Activated CD4-positive, alpha-beta T cell treated with anti-CD3 and anti-CD28 coated beads for 36 hours (primary cell): Measurements from ENCODE around the gene PAX3. TPM values are rescaled to one million over a fixed set of nuclear protein-coding genes. Genes with fewer than 3 reads are reported as not detected.

Experiments used
- ATAC-seq: fragments of 200-7000 bp; cut with Tn5 transposase; one replicate; pipeline ENCODE4 v1.10.0; 2021; ENCODE audit warnings: mild to moderate bottlenecking, moderate library complexity
- CTCF ChIA-PET: fragments of 350-600 bp; sonication (Branson Sonifier 250); formaldehyde crosslinking; loops from one replicate; lab custom pipeline; 2021; ENCODE audit warnings: antibody characterized with exemption; lab: Charles Lee
- POLR2A ChIA-PET: fragments of 350-600 bp; sonication (Branson Sonifier 250); formaldehyde crosslinking; loops from one replicate; lab custom pipeline; 2021; ENCODE audit warnings: antibody characterized with exemption, inconsistent platforms; lab: Charles Lee
- DNase-seq: peaks from one replicate; pipeline ENCODE4 v3.0.0-alpha.2; 2020
- H3K27ac Mint-ChIP-seq: one replicate; pipeline ENCODE4 v1.8.0; 2021; ENCODE audit warnings: mixed read lengths
- H3K27me3 Mint-ChIP-seq: one replicate; pipeline ENCODE4 v1.8.0; 2021; ENCODE audit warnings: mixed read lengths
- H3K36me3 Mint-ChIP-seq: one replicate; pipeline ENCODE4 v1.8.0; 2021; ENCODE audit warnings: low read depth, mixed read lengths
- H3K4me1 Mint-ChIP-seq: one replicate; pipeline ENCODE4 v1.8.0; 2021; ENCODE audit warnings: mixed read lengths
- H3K4me3 Mint-ChIP-seq: one replicate; pipeline ENCODE4 v1.8.0; 2021; ENCODE audit warnings: mild to moderate bottlenecking, moderate library complexity, mixed read lengths
- H3K9me3 Mint-ChIP-seq: one replicate; pipeline ENCODE4 v1.8.0; 2021; ENCODE audit warnings: low read depth, mixed read lengths
- intact Hi-C, 2 experiments: fragments of 100-400 bp; cut with DNase I in 1 of 2; cut with micrococcal nuclease in 1 of 2; formaldehyde crosslinking; loops; one replicate each; pipeline versions ENCODE4 v1.14.2 to v1.15.1; 2022 to 2024; cut with DNase I, micrococcal nuclease
- total RNA-seq, 2 experiments: library from RNA; stranded (reverse); gene quantifications; one replicate each; pipeline ENCODE4 v1.2.3, GENCODE V29; 2021

PAX3 gene
- total RNA-seq, 2 experiments from 2014 or later, result not detected

DNA sequence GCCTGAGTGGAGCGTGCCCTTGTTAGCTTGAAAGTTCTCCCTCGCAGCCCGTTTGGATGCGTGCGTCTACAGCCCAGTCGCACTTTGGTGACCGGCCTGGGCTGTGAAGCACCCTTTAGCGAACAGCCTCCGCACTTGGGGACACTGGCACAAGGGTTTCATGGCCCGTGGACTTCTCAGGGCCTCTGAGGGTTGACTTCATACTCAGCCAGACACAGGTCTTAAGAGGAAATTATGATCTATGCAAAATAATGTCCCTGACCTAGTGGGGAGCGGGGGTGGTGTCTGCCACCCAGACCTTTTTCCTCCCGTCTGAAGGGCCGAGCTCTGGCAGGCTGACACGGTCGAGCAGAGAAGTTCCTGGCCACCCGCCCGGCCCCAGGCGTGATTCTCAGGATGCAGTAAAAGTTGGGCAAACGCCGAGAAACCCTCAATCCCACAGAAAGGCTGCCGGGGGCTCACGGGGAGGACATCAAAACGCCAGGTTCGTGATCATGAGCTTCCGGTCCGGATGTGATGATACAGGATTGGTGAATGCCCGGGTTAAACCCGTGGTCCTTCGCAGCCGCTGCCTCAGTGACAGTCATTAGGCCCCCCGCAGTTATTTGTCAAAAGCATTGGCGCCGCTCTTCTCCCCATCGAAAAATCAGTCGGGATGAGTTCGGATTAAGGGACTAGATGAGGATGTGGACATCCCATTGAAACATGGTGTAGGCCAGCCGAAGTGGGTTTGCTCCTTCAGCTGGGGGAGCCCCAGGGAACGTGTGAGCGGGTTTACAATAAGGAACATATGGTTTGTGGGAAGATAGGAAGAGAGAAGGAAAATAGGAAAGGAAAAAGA, 3.6 kb upstream of the PAX3 start:
- no peak overlapping the region for H3K27ac Mint-ChIP-seq
- peaks cover 4% of the 10 kb centered on the region for H3K36me3 Mint-ChIP-seq
- H3K4me1 Mint-ChIP-seq, result peaks cover 32% of the 10 kb centered on the region
- H3K4me3 Mint-ChIP-seq, result peak overlapping the region; percentile 43
- ChIA-PET POLR2A (no interaction called here), CTCF (no interaction called here)
- peaks cover 86% of the 10 kb centered on the region for H3K27me3 Mint-ChIP-seq
- ATAC-seq (no peak), DNase-seq (no peak)
- intact Hi-C loops, result loop anchor here in 1 of 2 experiments (1.0 to 5.0 kb wide), 2 partner anchors 8 to 245 kb away; no protein-coding TSS in a partner anchor
- no peaks in the 10 kb centered on the region for H3K9me3 Mint-ChIP-seq

DNA sequence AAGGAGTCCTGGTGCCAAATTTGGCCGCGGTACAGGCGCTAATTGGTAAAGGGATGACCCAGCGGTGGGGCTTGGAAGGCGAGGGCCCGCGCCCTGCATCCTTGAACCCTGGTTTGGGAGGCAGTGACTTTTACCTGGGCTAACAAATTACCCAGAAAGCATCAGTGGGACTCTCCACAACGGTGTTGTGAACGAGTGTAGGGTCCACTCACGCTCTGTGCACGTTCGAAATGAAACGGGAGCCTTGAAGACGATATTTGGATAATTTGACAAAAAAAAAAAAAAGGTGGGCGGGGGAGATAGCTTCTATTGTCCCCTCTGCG, 3.0 kb upstream of the PAX3 start:
- Mint-ChIP-seq H3K36me3 (peaks cover 4% of the 10 kb centered on the region), H3K9me3 (no peaks in the 10 kb centered on the region), H3K4me1 (peaks cover 36% of the 10 kb centered on the region), H3K4me3 (no peak overlapping the region), H3K27me3 (peaks cover 86% of the 10 kb centered on the region), H3K27ac (no peak overlapping the region)
- intact Hi-C loops, result loop anchor here in 1 of 2 experiments (1.0 to 5.0 kb wide), 2 partner anchors 9 to 244 kb away; no protein-coding TSS in a partner anchor
- DNase-seq (no peak), ATAC-seq (no peak)
- POLR2A ChIA-PET, result no interaction called here
- CTCF ChIA-PET, result no interaction called here

DNA sequence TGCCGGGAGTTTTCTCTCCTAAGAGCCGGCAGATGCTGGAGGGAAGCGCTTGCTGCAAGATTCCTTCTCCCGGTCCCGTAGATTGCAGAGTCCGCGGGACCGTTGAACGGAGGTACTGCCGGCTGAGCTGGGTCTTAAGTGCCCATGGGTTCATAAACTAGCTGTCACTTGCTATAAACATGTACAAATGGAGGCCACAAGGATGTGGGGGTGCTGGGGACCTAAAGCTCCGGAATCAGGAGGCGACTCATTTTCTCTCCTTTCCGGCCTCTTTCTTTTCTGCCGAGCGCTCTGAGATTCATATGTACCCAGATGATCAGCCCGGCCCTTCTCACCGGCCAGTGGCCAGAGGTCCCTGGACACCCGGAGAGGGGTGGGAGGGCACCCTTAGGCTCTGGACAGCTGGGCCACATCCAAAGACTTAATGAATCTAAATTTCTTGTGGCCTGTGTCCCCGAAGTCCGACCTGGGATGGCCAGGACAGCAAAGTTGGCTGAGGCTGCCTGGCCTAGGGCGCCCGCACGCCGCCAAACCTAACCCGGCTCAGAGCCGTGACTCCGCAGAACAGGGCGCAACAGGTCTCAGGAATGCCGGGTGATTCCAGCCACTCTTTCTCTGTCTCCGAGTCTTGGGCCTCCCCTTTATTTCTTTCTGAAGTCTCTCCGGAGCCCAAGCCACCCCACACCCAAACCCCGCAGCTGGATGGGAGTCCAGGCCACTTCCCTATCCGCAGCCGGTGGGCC, 2.4 kb upstream of the PAX3 start:
- ATAC-seq, result no peak
- peaks cover 4% of the 10 kb centered on the region for H3K36me3 Mint-ChIP-seq
- peaks cover 38% of the 10 kb centered on the region for H3K4me1 Mint-ChIP-seq
- intact Hi-C loops, result loop anchor here in 1 of 2 experiments (5.0 kb wide), 1 partner anchor 244 kb away; no protein-coding TSS in a partner anchor
- CTCF ChIA-PET, result interaction anchor here (1.2 kb wide), 2 partner anchors 9 to 21 kb away, joined by 3 read pairs; no protein-coding TSS in a partner anchor
- peaks cover 87% of the 10 kb centered on the region for H3K27me3 Mint-ChIP-seq
- no peaks in the 10 kb centered on the region for H3K9me3 Mint-ChIP-seq
- DNase-seq, result no peak
- H3K27ac Mint-ChIP-seq, result no peak overlapping the region
- POLR2A ChIA-PET, result no interaction called here
- H3K4me3 Mint-ChIP-seq, result no peak overlapping the region

DNA sequence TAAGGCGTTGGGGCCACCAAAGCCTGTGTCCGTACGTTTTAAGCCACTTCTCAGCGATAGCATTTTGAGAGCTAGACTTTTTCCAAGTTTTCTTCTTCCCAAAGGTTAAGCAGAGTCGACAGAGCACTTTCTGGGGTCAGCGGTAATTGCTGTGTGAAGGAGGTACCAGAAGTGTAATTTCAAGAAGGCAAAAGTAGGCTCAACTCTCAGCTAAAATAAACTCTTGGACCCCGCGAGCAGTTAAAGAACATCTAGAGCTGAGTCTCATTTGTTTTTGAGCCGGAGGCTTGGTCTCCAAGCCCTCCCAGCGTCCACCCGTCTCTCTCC, 1.9 kb upstream of the PAX3 start:
- Mint-ChIP-seq H3K4me1 (peaks cover 40% of the 10 kb centered on the region), H3K36me3 (peaks cover 4% of the 10 kb centered on the region), H3K27ac (no peak overlapping the region), H3K27me3 (peaks cover 89% of the 10 kb centered on the region), H3K4me3 (no peak overlapping the region), H3K9me3 (no peaks in the 10 kb centered on the region)
- POLR2A ChIA-PET, result no interaction called here
- ATAC-seq, result no peak
- intact Hi-C loops, result loop anchor here in 1 of 2 experiments (5.0 kb wide), 1 partner anchor 243 kb away; no protein-coding TSS in a partner anchor
- DNase-seq, result no peak
- CTCF ChIA-PET, result interaction anchor here (1.2 kb wide), 2 partner anchors 9 to 22 kb away, joined by 3 read pairs; no protein-coding TSS in a partner anchor

DNA sequence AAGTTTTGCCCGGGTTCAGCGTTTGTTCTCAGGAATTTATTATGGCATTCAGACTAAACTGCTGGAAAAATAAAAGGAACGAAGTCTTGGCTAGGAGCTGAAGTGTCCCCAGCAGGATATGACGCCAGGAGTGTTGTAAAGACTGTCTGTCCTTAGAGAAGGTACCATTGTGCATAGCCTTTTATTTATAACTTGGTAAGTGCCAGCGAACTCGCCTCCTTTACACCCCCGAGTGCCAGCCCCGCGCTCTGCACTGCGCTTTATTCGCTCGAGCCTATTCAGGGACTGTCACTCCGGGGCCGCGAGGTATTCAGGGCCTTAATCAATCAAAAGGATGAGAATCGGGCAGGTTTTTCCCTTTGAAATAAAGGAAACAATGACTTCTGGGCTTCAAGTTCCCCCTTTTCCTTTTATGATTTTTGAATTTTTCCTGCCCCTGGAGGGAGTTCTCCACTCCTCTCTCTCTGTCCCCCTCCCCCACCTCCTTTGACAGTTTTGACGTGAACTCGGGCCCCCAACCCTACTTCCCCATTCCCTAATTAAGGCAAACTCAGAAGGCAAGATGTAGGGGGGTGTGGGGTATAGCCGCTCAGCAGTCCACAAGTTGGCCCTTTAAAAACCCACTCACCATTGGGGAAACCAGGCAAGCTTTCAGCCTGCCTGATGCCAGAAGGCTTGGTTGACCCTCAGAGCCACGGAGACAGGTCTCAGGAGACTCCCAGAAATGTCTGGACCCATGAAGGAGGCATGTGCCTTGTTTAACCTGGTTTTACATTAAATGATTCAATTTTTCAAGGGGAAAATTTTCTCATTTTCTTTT, 1.3 kb upstream of the PAX3 start:
- H3K27me3 Mint-ChIP-seq, result peaks cover 90% of the 10 kb centered on the region
- intact Hi-C loops, result loop anchor here in 1 of 2 experiments (1.0 to 5.0 kb wide), 2 partner anchors 12 to 243 kb away; no protein-coding TSS in a partner anchor
- H3K36me3 Mint-ChIP-seq, result peaks cover 4% of the 10 kb centered on the region
- CTCF ChIA-PET, result interaction anchor here (1.2 kb wide), 2 partner anchors 8 to 22 kb away, joined by 3 read pairs; no protein-coding TSS in a partner anchor
- H3K4me3 Mint-ChIP-seq, result no peak overlapping the region
- no peaks in the 10 kb centered on the region for H3K9me3 Mint-ChIP-seq
- H3K4me1 Mint-ChIP-seq, result peaks cover 41% of the 10 kb centered on the region
- DNase-seq (no peak), ATAC-seq (no peak)
- POLR2A ChIA-PET, result no interaction called here
- H3K27ac Mint-ChIP-seq, result no peak overlapping the region

DNA sequence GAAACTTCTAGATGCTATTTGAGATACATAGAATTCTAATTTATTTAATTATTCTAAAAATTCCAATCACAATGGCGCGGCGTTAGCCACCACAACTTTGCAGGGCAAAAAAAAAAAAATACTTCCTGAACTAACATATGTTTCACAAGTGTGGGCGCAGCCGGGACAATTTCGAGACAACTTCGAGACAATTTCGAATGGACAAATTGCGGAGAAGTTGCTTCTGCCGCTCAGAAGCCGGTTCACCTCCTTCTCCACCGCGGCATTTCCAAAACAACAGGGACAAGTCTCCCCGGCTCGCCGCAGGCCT, 842 bp downstream of the PAX3 start:
- intact Hi-C loops, result no loop called here
- CTCF ChIA-PET, result no interaction called here

DNA sequence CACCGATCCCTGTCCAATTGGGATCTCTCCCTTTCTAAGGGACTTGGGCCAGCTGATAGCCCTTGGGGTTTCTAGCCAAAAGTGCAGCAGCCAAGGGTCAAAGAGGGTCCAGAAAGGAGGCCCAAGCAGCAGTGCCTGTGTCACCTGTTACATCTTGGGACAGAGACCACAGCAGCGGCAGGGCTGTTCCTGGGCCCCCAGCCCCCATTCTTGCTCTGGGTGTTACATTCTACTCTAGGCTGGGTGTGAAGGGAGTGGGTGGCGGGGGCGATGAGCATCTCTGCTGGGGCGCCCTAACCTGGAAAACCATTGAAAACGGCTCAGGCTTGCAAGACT, 1.2 kb downstream of the PAX3 start:
- Mint-ChIP-seq H3K27ac (no peak overlapping the region), H3K36me3 (peaks cover 3% of the 10 kb centered on the region), H3K4me3 (no peak overlapping the region), H3K4me1 (peaks cover 33% of the 10 kb centered on the region), H3K27me3 (peaks cover 88% of the 10 kb centered on the region), H3K9me3 (no peaks in the 10 kb centered on the region)
- CTCF ChIA-PET, result interaction anchor here (0.9 kb wide), 1 partner anchor 22 kb away, joined by 4 read pairs; a partner anchor contains a TSS
- ATAC-seq, result no peak
- DNase-seq, result no peak
- POLR2A ChIA-PET, result no interaction called here
- intact Hi-C loops, result loop anchor here in 1 of 2 experiments (2.0 kb wide), 1 partner anchor 13 kb away; no protein-coding TSS in a partner anchor

More for the DNA sequence above, 842 bp downstream of the PAX3 start:
- POLR2A ChIA-PET, result no interaction called here
- no peak for ATAC-seq
- Mint-ChIP-seq H3K4me3 (no peak overlapping the region), H3K36me3 (peaks cover 3% of the 10 kb centered on the region), H3K9me3 (no peaks in the 10 kb centered on the region), H3K27me3 (peaks cover 88% of the 10 kb centered on the region), H3K4me1 (peaks cover 36% of the 10 kb centered on the region), H3K27ac (no peak overlapping the region)
- DNase-seq, result no peak

DNA sequence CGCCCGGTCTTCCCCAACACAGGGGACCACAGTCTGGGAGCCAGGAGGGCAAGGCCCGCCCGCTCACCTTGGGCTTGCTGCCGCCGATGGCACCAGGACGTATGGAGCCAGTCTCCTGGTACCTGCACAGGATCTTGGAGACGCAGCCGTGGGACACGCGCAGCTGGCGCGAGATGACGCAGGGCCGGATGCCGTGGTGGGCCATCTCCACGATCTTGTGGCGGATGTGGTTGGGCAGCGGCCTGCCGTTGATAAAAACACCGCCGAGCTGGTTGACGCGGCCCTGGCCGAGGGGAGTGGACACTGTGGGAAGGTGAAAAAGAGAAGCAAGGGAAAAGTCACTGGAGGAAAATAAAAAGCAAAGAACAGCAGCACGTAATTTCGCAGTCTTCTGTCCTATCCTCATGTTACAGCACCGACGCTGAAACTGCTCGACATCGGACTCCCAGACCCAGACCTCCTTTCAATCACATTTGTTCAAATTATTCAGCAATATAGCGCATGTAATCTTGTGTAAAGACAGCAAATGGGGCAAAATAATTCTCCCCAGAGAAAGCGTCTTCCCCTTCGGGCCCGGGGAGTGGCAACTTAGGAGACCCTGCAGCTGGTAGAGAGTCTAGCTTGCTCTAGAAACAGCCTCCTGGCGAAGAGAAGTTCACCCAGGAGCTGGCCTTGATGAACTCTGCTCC, 1.7 kb downstream of the PAX3 start:
- no peak for ATAC-seq
- DNase-seq, result no peak
- intact Hi-C loops, result loop anchor here in 1 of 2 experiments (2.0 kb wide), 1 partner anchor 14 kb away; no protein-coding TSS in a partner anchor
- CTCF ChIA-PET, result interaction anchor here (0.7 to 0.9 kb wide), 2 partner anchors 23 to 371 kb away, joined by 4 read pairs; a partner anchor contains a TSS
- no peak overlapping the region for H3K4me3 Mint-ChIP-seq
- peaks cover 31% of the 10 kb centered on the region for H3K4me1 Mint-ChIP-seq
- H3K27ac Mint-ChIP-seq, result no peak overlapping the region
- POLR2A ChIA-PET, result no interaction called here
- no peaks in the 10 kb centered on the region for H3K9me3 Mint-ChIP-seq
- peaks cover 88% of the 10 kb centered on the region for H3K27me3 Mint-ChIP-seq
- peaks cover 2% of the 10 kb centered on the region for H3K36me3 Mint-ChIP-seq

DNA sequence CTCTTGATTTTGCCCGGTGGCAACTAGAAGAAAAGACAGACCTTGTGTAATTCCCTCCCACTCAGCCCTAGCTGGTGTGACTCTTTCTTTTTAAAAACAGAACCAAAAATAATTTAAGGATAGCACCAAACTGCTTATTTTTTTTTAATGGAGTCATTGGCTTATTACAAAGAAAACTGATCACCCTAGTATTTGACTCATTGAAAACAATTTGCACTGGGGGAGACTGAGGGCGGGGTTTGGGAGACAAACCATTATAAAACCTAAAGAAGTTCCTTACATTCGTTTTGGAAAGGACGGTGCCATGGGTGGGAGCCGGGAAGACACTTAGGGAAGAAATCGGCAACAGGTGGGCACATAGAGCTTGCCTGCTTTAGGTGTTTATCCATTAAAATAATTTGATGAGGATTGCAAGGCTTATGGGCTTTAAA, 2.5 kb downstream of the PAX3 start:
- DNase-seq (no peak), ATAC-seq (no peak)
- H3K4me1 Mint-ChIP-seq, result peaks cover 31% of the 10 kb centered on the region
- H3K27ac Mint-ChIP-seq, result no peak overlapping the region
- H3K27me3 Mint-ChIP-seq, result peaks cover 88% of the 10 kb centered on the region
- no peaks in the 10 kb centered on the region for H3K9me3 Mint-ChIP-seq
- no peak overlapping the region for H3K4me3 Mint-ChIP-seq
- POLR2A ChIA-PET, result no interaction called here
- peaks cover 2% of the 10 kb centered on the region for H3K36me3 Mint-ChIP-seq
- CTCF ChIA-PET, result interaction anchor here (0.7 to 0.9 kb wide), 2 partner anchors 24 to 370 kb away, joined by 4 read pairs; a partner anchor contains a TSS
- intact Hi-C loops, result loop anchor here in 1 of 2 experiments (2.0 kb wide), 1 partner anchor 14 kb away; no protein-coding TSS in a partner anchor

DNA sequence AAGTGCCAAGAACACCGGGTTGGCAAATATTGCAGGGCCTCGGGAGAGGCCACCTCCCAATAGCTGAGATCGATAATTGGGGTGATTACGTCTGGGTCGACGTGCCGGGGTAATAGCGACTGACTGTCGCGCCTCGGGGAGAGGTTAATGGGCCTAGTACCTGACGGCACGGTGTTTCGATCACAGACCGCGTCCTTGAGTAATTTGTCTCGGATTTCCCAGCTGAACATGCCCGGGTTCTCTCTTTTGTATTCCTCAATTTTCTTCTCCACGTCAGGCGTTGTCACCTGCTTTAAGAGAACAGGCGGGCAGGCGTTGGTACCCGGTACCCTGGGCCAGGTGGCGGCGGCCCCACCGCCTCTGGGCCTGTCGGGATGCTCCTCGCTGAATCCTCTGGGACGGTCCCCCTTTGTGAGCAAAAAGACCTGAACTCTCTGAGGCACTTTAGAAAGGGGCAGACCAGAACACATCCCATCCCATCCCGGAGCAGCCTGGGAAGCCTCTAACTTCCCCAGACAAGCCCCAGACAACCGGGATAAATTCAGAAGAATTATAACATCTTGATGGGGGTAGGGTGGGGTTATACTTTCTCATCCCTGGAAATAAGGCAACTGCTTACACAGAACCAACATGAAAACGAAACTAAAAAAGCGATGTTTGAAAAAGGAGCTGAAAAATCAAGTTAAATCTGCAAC, 3.3 kb downstream of the PAX3 start:
- no peaks in the 10 kb centered on the region for H3K9me3 Mint-ChIP-seq
- H3K27me3 Mint-ChIP-seq, result peaks cover 85% of the 10 kb centered on the region
- H3K27ac Mint-ChIP-seq, result no peak overlapping the region
- intact Hi-C loops, result loop anchor here in 1 of 2 experiments (2.0 kb wide), 1 partner anchor 15 kb away; no protein-coding TSS in a partner anchor
- POLR2A ChIA-PET, result no interaction called here
- peaks cover 2% of the 10 kb centered on the region for H3K36me3 Mint-ChIP-seq
- peaks cover 34% of the 10 kb centered on the region for H3K4me1 Mint-ChIP-seq
- no peak for DNase-seq
- H3K4me3 Mint-ChIP-seq, result peak overlapping the region; percentile 36
- ATAC-seq, result no peak
- CTCF ChIA-PET, result interaction anchor here (0.6 to 0.7 kb wide), 2 partner anchors 270 to 983 kb away, joined by 3 read pairs; no protein-coding TSS in a partner anchor
